GM15510 (cell line): Measurements from ENCODE around the gene NUP85.

Experiments used
- POLR2A ChIP-seq: IDR thresholded peaks from 3 replicates; pipeline ENCODE4 v1.6.1; 2011; ENCODE audit warnings: borderline replicate concordance; ENCODE audit not compliant: insufficient read length; ENCODE audit errors: extremely low read depth

Gene NUP85

DNA sequence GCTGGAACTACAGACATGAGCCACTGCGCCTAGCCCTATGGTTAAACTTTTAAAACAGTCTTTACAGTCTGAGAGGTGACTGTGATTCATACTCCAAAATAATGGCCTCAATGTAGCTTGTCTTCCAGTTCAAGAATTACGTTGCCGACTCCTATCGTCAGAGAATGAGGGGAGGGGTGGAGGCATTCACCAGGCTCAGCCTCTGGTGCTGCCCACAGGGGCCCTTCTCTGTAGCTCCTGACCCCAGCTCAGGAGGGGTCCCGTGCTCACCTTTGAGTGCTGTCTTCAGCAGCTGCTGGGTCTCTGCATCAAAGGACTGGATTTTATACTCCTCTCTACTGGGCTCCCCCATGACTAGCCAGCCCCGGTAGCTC is 64.4 kb downstream of the NUP85 start:
- TF ChIP-seq POLR2A, result no peak

DNA sequence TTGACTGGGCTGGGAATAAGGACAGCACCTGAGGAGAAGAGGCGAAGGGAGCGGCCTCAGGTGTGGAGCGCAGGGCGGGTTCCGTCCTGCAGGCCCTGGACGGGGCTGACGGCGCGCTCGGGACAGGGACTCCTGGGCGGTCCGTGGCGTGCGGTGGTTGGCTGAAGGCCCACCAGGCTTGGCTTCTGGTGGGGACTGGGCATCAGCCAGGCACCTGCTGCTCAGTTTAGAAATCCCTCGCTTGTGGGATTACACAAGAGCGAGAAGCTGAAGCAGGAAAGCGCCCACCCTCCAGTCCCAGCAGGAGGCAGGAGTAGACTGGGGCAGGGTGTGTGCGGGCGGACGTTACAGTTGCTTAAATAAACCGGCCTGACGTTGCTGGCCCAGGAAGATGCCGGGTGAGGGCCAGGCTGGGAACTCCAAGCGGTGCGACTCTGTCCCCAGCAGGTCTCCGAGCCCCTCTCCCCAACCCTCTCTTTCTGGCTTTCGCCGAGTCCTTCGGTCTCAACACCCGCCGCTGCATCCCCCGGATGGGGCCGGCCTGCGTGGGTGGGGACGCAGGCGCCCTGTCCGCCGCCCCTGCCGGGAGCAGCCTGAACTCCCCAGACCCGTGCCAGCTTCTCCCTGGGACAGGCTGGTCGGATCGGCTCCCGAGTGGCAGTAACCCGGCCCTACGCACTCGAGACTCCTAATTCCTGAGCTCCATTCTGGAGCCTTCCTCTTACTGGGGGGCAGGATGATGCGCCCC is 64.9 kb downstream of the NUP85 start:
- peak; percentile 36 for TF ChIP-seq POLR2A

DNA sequence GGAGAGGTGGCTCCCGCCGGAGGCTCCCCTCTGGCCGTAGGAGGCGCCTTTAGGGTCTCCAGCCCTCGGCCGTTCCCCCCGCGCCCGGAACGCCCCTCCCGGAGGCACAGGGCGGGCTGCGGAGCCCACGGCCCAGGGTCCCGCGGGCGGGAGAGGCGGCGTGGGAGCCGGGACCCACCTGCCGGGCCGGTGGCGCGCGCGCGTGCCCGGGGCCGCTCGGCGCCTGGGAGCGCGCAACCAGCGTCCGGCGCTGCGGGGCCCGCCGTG is 65.4 kb downstream of the NUP85 start, which contains the start of gene MIF4GD:
MIF4GD (minus strand) TSS at position 266 of the 267 bp plus-strand sequence. CDS start 1,036 bp downstream, outside the sequence.
- TF ChIP-seq POLR2A, result no peak

- TF ChIP-seq POLR2A, result peak; percentile 81
Measured at GRCh38 chr17:75271233-75271954, 65.9 kb downstream of the NUP85 start.

DNA sequence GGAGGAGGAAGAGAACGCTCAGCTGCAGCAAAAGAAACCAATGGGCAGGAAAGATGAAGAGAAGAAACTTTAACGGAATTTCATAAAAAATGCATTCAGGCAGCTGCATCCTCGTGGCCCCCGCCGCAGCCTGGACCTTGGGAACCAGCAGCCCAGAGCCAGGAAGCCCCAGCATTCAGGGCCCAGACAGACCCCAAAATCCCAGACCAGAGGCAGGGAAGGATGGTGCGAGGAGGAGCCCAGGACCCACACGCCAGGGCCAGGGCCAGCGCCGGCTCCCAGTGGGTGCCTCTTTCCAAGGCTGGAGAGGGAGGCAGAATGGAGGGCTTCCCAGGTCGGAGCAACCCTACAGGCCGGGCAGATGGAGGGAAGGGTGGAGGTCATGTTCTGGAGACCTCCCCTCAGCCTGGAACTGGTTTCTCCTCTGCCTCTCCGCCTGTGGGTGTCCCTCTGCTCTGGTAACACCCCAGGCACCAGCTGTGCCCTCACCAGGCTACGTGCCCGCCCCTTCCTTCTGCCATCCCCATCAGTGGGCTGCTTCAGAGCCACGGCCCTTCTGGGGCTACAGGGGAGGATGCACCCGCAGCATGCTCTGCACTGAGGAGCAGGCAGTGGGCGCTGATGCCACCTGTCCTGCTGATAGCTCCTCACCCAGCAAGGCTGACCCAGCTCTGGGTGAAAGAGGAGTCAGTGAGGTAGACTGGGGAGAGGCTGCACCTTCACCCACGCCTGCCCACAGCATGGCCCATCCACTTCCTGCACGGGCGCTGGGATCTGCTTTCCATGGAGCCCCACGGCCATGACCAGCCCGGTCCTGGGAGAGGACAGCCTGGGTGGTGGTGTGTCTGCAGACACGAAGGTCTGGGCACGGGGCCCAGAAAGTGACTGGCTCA is 66.7 kb downstream of the NUP85 start:
- TF ChIP-seq POLR2A, result no peak

- TF ChIP-seq POLR2A, result no peak
Measured at GRCh38 chr17:75272848-75273184, 67.3 kb downstream of the NUP85 start.

GRCh38 chr17:75273977-75274708 is 68.7 kb downstream of the NUP85 start:
- no peak for TF ChIP-seq POLR2A

DNA sequence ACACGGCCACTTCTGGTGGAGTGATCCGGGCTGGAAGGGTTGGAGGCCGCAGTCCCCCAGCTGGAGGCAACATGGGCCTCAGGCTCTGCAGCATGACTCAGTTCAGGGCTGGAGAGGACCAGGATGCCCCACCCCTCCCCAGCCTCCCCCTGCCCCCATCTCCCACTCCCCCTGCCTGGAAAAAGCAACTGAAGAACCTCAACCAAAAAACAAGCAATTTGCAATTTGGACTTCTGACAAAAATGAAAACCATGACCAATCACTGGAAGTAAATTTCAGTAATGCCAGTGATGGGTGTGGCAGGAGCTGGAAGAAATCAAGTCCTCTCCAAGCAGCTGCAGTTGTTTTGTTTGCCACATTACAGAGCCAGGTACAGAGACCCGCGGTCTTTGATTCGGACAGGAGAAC is 72.2 kb downstream of the NUP85 start:
- TF ChIP-seq POLR2A, result no peak

- TF ChIP-seq POLR2A, result no peak
Measured at GRCh38 chr17:75285123-75285522, 79.6 kb downstream of the NUP85 start.
